HUES64 (cell line): Measurements from ENCODE around the gene COL20A1.

Experiments used
- H3K27ac ChIP-seq: 2 replicates; pipeline ENCODE4 v1.7.0; 2013; ENCODE audit warnings: low read depth, low read length, inconsistent platforms
- H3K27me3 ChIP-seq: 2 replicates; pipeline ENCODE4 v1.6.1; 2013; ENCODE audit warnings: mild to moderate bottlenecking, low read length; ENCODE audit not compliant: insufficient read depth
- H3K36me3 ChIP-seq: 2 replicates; pipeline ENCODE4 v1.6.1; 2013; ENCODE audit warnings: mild to moderate bottlenecking, low read length; ENCODE audit not compliant: insufficient read depth
- H3K4me1 ChIP-seq: 2 replicates; pipeline ENCODE4 v1.6.1; 2013; ENCODE audit warnings: mild to moderate bottlenecking, low read length, moderate library complexity; ENCODE audit not compliant: insufficient read depth
- H3K4me3 ChIP-seq: 2 replicates; pipeline ENCODE4 v1.5.1; 2013; ENCODE audit warnings: mild to moderate bottlenecking, low read length, moderate library complexity
- H3K9ac ChIP-seq: 2 replicates; pipeline ENCODE4 v1.6.1; 2013; ENCODE audit warnings: mild to moderate bottlenecking, low read depth, low read length
- H3K9me3 ChIP-seq: 2 replicates; pipeline ENCODE4 v1.6.1; 2013; ENCODE audit warnings: low read depth, low read length; ENCODE audit not compliant: insufficient read depth
- WGBS: fragments of 150-250, 120-280 bp; methylation state at CpG from one replicate; pipeline ENCODE4 v1.1.7; 2013; ENCODE audit warnings: missing lambda C conversion rate; 5-methylcytosine and 5-hydroxymethylcytosine counted together

Gene COL20A1

DNA sequence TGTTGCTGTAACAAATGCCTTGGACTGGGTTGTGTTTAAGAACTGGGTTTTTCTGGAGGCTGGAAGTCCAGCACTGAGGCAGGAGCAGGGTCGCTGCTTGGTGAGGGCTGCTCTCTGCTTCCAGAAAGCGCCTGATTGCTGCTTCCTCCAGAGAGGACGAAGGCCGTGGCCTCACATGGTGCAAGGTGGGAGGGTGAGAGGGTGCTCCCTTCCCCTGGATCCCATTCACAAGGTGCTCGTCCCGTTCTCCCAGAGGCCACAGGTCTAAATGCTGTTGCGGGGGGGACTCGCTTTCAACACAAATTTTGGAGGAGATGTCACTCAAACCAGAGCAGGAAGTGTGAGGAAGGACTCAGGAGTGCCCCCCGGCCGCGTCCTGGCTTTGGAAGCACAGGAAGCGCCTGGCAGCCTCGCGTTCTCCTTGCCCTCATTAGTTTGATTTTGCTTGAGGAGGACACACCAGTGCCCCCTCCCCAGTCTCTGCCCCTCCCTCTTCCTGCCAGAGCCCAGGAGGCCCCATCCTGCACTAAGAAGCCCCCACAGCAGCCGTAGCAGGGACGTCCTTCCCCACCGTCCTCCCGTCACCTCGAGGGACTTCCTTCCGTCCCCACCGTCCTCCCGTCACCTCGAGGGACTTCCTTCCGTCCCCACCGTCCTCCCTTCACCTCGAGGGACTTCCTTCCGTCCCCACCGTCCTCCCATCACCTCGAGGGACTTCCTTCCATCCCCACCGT lies 31.0 kb upstream of the COL20A1 start:
- peaks cover 10% of the 10 kb centered on the region for H3K4me1 ChIP-seq
- 71% methylated on average over 30 of the region's 30 CpGs for whole genome bisulfite sequencing
- H3K27me3 ChIP-seq, result peaks cover under 1% of the 10 kb centered on the region; the same call in 1 of the 2 replicates
- H3K9ac ChIP-seq, result no peak overlapping the region
- H3K36me3 ChIP-seq, result no peaks in the 10 kb centered on the region
- no peak overlapping the region for H3K27ac ChIP-seq
- no peak overlapping the region for H3K4me3 ChIP-seq
- no peaks in the 10 kb centered on the region for H3K9me3 ChIP-seq

- Histone ChIP-seq H3K27me3 (no peaks in the 10 kb centered on the region), H3K4me1 (peaks cover 10% of the 10 kb centered on the region), H3K9me3 (no peaks in the 10 kb centered on the region), H3K27ac (no peak overlapping the region), H3K9ac (no peak overlapping the region), H3K4me3 (no peak overlapping the region), H3K36me3 (no peaks in the 10 kb centered on the region)
- WGBS, result 91% methylated on average over 9 of the region's 9 CpGs
Observed at GRCh38 chr20:63262836-63263235, 30.1 kb upstream of the COL20A1 start.

DNA sequence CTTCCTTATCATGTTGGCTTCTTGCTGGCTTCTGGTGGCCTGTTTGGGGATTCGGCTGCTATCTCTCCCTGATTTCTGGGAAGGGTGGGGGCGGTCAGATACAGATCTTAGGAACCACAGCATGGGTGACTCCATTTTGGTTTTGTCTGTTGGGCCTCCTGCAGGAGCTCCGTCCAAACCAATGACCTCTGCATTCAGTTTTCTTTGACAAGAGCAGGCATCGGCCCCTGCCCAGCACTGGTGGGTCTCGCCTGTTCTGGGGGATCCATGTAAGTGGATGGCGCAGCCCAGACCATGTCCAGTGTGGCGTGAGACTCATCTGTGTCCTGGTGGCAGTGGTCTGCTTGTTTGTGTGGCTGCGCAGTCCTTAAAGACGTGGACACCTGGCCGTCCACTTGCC lies 29.0 kb upstream of the COL20A1 start:
- Histone ChIP-seq H3K27ac (no peak overlapping the region), H3K4me3 (no peak overlapping the region), H3K27me3 (no peaks in the 10 kb centered on the region), H3K9me3 (no peaks in the 10 kb centered on the region), H3K4me1 (peaks cover 10% of the 10 kb centered on the region), H3K36me3 (no peaks in the 10 kb centered on the region), H3K9ac (no peak overlapping the region)
- WGBS, result 89% methylated on average over 10 of the region's 10 CpGs

GRCh38 chr20:63264519-63264918 lies 28.5 kb upstream of the COL20A1 start:
- no peak overlapping the region for H3K9ac ChIP-seq
- no peak overlapping the region for H3K27ac ChIP-seq
- H3K4me1 ChIP-seq, result peaks cover 10% of the 10 kb centered on the region
- WGBS, result 87% methylated on average over 14 of the region's 14 CpGs
- no peaks in the 10 kb centered on the region for H3K36me3 ChIP-seq
- H3K27me3 ChIP-seq, result no peaks in the 10 kb centered on the region
- no peak overlapping the region for H3K4me3 ChIP-seq
- H3K9me3 ChIP-seq, result no peaks in the 10 kb centered on the region

- Histone ChIP-seq H3K27me3 (no peaks in the 10 kb centered on the region), H3K27ac (no peak overlapping the region), H3K4me3 (no peak overlapping the region), H3K4me1 (peaks cover 10% of the 10 kb centered on the region), H3K9ac (no peak overlapping the region), H3K9me3 (no peaks in the 10 kb centered on the region), H3K36me3 (no peaks in the 10 kb centered on the region)
- WGBS, result 87% methylated on average over 12 of the region's 12 CpGs
Observed at GRCh38 chr20:63265891-63266515, 27.0 kb upstream of the COL20A1 start.

DNA sequence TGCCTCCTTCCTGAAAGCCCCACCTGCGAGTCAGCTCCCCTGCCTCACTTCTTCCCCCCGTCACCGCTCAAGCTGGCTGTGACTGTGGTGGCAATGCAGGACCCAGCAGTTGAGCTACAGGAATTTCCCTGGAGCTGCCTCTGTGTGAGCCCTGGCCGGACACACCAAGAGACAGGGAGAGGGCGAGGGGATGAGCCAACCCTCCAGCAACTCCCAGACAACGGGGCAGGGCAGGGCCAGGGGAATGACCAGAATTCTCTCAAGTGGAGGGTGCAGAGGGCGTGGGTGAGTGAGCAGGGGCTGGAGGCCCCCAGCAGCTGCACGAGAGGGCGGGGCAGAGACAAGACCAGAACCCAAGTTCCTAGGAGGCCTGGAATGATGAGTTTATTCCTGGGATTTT lies 25.3 kb upstream of the COL20A1 start:
- Histone ChIP-seq H3K4me1 (no peaks in the 10 kb centered on the region), H3K9ac (no peak overlapping the region), H3K4me3 (no peak overlapping the region), H3K36me3 (no peaks in the 10 kb centered on the region), H3K9me3 (no peaks in the 10 kb centered on the region), H3K27ac (no peak overlapping the region), H3K27me3 (no peaks in the 10 kb centered on the region)
- WGBS, result 80% methylated on average over 9 of the region's 9 CpGs

DNA sequence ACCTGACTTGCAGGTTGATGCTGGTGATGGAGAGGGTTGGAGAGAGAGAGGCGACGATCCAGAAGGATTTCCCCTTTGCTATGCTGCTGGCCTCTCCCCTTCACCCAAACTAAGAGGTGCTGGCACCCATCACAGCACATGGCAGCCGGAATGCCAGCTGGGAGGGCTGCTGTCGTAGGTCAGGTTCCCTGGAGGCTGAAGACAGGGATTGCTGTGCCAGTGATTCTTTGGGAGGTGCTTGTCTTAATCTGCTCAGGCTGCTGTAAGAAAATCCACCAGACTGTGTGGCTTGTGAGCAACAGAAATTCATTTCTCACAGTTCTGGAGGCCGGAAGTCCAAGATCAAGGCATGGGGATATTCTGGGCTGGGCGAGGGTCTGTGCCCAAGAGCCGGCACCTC lies 24.7 kb upstream of the COL20A1 start:
- Histone ChIP-seq H3K9ac (no peak overlapping the region), H3K27ac (no peak overlapping the region), H3K4me3 (no peak overlapping the region), H3K36me3 (no peaks in the 10 kb centered on the region), H3K27me3 (no peaks in the 10 kb centered on the region), H3K9me3 (no peaks in the 10 kb centered on the region), H3K4me1 (no peaks in the 10 kb centered on the region)
- 84% methylated on average over 7 of the region's 7 CpGs for WGBS

- Histone ChIP-seq H3K4me1 (peaks cover 4% of the 10 kb centered on the region; the same call in 1 of the 2 replicates), H3K9ac (0 out of 2 replicates have a peak overlapping the region, but pooled peaks have one; percentile 29), H3K27me3 (no peaks in the 10 kb centered on the region), H3K27ac (no peak overlapping the region), H3K9me3 (no peaks in the 10 kb centered on the region), H3K4me3 (no peak overlapping the region), H3K36me3 (no peaks in the 10 kb centered on the region)
- WGBS, result 62% methylated on average over 18 of the region's 18 CpGs
Observed at GRCh38 chr20:63268671-63269439, 24.1 kb upstream of the COL20A1 start.

DNA sequence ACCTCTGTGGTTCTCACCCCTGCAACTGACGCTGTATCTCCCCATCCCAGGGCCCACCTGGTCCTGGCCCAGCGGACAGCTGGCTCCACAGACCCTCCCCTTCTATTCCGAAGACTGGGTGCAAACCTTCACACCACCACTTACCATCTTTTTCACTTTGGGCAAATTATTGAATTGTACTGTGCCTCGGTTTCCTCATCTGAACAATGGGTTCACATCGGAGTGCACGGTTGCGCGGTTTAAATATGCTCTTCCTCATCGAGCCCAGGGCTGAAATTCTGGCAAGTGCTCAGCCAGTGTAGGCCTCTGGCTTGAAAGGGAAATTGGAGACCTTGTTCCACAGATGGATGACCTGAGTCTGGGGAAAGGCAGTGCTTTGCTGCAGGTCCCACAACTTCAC lies 23.3 kb upstream of the COL20A1 start:
- H3K4me1 ChIP-seq, result peaks cover 4% of the 10 kb centered on the region; the same call in 1 of the 2 replicates
- H3K27ac ChIP-seq, result no peak overlapping the region
- H3K9ac ChIP-seq, result no peak overlapping the region
- H3K9me3 ChIP-seq, result no peaks in the 10 kb centered on the region
- no peaks in the 10 kb centered on the region for H3K36me3 ChIP-seq
- WGBS, result 88% methylated on average over 9 of the region's 9 CpGs
- H3K27me3 ChIP-seq, result no peaks in the 10 kb centered on the region
- H3K4me3 ChIP-seq, result no peak overlapping the region

- H3K9me3 ChIP-seq, result no peaks in the 10 kb centered on the region
- WGBS, result 94% methylated on average over 9 of the region's 9 CpGs
Observed at GRCh38 chr20:63270606-63271325, 22.2 kb upstream of the COL20A1 start.

More at GRCh38 chr20:63270606-63271325, 22.2 kb upstream of the COL20A1 start:
- Histone ChIP-seq H3K4me1 (peaks cover 4% of the 10 kb centered on the region; the same call in 1 of the 2 replicates), H3K27me3 (no peaks in the 10 kb centered on the region), H3K9ac (no peak overlapping the region), H3K4me3 (no peak overlapping the region), H3K27ac (no peak overlapping the region), H3K36me3 (peaks cover 2% of the 10 kb centered on the region; the same call in 1 of the 2 replicates)
